NCI-H510A treated with DMSO at 0.1 percent for 48 hours (cell line): Measurements from ENCODE around the gene ZNF692.
"Not testable (repeated sequence)": the region's sequence is repeated elsewhere in the genome, so short reads cannot be mapped to it uniquely, and the experiment has no call there.

ENCODE experiments used
- DNase-seq: peaks from one replicate; lab custom pipeline; 2025; lab: John Stamatoyannopoulos, UW

ZNF692 gene, protein sequence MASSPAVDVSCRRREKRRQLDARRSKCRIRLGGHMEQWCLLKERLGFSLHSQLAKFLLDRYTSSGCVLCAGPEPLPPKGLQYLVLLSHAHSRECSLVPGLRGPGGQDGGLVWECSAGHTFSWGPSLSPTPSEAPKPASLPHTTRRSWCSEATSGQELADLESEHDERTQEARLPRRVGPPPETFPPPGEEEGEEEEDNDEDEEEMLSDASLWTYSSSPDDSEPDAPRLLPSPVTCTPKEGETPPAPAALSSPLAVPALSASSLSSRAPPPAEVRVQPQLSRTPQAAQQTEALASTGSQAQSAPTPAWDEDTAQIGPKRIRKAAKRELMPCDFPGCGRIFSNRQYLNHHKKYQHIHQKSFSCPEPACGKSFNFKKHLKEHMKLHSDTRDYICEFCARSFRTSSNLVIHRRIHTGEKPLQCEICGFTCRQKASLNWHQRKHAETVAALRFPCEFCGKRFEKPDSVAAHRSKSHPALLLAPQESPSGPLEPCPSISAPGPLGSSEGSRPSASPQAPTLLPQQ

GRCh38 chr1:248858891-248859889, at the start of gene ZNF692:
ZNF692 (minus strand) TSS chr1:248859085; CDS start chr1:248858309, 776 bp downstream.
- DNase-seq = peak; percentile 69

DNA sequence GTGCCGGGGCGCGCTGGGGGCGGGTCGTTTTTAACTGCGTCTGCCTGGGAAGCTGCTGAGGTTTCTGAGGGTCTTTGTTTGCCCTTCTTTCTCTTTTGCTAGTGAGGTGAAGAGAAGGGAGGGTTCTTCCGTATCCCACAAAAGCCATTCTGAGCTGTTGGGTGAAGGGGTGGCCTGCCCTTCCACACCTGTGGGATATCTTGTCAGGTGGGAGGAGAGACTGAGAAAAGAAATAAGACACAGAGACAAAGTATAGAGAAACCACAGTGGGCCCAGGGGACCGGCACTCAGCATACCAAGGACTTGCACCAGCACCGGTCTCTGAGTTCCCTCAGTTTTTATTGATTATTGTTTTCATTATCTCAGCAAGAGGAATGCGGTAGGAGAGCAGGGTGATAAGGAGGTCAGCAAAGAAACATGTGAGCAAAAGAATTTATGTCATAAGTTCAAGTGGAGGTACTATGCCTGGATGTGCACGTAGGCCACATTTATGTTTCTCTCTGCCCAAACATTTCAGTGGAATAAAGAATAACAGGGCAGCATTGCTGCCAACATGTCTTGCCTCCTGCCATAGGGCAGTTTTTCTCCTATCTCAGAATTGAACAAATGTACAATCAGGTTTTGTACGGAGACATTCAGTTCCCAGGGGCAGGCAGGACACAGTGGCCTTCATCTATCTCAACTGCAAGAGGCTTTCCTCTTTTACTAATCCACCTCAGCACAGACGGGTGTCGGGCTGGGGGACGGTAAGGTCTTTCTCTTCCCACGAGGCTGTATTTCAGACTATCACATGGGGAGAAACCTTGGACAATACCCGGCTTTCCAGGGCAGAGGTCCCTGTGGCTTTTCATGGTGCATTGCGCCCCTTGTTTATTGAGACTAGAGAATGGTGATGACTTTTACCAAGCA, 48.1 kb upstream of the ZNF692 start:
- DNase-seq = no peak

GRCh38 chr1:248906009-248906752, 47.3 kb upstream of the ZNF692 start, which contains the start of gene PGBD2:
PGBD2 (plus strand) TSS chr1:248906235; CDS start chr1:248913863, 7,628 bp downstream.
- peak; percentile 72 for DNase-seq

GRCh38 chr1:248905662-248906008, 46.8 kb upstream of the ZNF692 start:
- no peak for DNase-seq

DNA sequence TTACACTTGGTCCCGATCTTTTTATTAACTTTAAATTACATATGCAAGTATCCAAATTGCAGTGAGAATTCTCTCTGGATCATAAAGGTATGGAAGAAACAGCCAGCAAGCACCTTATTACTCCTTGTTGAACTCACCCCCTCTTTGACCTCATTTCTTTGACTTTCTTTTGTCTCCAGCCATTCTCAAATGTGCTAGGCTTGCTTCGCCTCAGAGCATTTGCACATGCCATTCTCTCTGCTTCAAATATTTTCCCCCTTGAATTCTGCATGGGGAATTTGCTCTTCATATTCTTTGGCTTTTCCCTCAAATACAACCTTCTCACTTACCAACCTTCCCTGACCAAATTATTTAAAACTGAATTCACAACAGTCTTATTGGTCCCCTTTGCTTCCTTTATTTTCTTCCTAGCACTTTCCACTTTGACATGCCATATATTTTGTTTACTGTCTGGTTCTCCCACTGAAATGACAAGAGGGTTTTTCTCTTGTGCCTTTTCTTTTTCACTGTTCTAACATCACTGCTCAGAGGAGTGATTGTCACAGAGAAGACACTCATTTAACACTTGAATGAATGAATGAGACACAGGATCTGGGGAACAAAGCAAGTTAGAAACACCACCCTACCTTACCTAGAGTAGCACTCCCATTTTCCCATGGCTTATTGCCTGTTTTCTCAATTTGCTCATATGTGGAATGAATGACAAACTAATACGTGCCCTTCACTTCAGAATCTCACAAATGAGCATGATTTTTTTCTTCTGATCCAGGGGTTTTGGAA, 45.7 kb upstream of the ZNF692 start:
- DNase-seq = no peak

- no peak for DNase-seq
These were observed 42.7 kb upstream of the ZNF692 start for GRCh38 chr1:248901578-248901977.

GRCh38 chr1:248900637-248901036, 41.8 kb upstream of the ZNF692 start:
- no peak for DNase-seq

DNA sequence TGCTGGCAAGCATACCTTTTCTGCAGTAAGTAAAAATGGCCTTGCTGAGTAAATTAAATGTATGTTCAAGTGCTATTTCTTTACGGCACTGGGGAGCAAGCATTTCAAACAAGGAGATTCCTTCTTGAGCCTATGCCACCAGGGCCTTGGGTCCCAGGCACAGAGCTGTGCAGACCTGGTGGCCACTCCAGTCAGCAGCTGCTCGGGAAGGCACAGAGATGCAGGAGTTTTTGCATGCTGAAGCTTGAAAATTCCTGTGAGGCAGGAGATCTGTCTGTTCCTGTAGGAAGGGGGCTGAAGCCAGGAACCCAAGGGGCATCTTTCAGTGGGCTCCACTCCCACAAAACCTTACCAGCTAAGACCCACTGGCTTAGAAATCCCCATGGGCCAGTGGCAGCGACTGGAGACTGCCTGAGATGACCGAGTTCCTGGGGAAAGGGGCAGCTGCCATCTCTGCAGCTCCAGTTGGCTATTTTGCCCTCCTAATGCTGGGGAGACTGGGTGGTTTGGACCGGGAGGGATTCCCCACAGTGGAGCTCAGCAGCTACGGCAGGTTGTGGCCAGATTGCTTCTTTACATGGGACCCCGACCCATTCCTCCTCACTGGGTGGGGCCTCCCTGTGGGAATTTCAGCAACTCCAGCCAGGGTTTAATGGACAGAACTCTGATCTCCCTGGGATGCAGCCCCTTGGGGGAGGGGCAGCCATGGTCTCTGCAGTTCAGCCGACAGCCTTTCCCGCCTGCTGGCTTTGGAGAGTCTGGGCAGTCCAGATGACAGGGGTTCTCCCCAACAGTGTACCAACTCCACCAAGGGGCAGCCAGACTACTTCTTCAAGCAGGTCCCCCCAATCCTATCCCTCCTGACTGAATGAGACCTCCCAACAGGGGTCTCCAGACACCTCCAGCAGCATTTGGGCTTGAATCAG, 38.8 kb upstream of the ZNF692 start:
- DNase-seq = no peak

- no peak for DNase-seq
These were observed 36.0 kb upstream of the ZNF692 start for GRCh38 chr1:248894837-248895236.

DNA sequence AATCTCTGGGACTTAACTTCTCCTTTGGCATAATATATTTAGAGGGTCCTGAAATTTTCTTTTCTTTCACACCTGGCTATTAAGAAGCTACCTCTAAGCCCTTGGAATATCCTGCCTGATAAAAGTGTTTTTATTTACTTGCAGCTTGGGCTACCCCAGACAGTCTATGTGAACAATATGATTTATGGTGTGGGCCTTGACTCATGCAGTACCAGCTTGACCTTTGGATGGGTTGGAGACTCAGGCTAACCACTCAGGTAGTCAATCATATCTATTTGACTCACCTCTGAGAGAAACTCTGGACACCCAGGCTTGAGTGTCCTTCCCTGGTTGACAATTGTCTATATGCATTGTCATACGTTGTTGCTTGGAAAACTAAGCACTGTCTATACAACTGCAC, 33.7 kb upstream of the ZNF692 start:
- DNase-seq = no peak

DNA sequence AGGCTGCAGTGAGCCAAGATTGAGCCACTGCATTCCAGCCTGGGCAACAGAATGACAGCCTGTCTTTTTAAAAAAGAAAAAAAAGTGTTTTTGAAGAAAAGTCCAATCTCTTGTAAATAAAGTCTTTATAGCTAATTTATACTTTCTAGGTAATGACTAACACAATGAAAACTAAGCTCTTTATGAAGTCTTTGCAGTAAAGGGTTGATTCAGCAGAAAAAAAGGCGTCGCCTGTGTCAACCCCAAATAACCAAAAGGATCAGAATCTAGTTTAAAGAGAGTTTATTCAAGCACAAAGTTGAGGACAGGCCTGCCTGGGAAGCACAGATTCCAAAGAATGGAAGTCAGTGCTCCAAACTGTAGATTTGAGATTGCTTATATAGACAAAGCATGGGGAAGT, 32.9 kb upstream of the ZNF692 start:
- no peak for DNase-seq

DNA sequence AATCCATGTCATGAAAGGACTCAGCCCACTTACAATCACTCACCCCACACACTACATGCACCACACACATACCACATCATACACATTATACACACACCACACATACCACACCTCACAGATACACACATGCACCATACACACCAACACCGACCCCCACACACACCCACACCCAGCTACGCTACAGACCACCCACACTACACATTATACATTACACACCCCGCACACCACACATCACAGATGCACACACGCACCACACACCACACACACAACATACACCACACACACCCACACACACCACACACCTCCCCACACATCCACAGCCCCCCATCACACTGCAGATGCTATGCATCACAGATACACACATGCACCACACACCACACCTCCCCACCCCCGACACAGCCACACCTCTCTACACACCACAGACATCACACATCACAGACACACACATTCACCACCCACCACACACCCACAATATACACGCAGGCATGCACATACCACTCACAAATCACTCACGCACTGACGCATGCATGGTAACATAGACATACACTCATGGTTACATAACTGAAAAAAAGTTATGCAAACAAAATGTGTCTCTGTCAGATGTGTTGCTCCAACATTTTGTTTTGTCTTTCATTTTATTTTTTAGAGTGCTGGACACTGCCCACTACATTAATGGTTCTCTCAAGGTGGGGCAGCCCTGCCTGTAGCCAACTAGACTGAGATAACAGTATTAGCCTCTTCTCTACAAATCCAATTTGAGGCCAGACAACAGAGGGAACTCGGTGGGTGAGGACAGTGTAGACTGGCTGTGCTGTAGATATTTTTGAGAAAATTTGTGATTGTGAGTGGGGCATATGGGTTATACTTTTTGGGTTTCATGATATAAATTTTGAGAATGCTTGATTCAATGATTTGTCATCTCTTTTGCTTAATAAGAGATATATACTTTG, 31.9 kb upstream of the ZNF692 start:
- no peak for DNase-seq

DNA sequence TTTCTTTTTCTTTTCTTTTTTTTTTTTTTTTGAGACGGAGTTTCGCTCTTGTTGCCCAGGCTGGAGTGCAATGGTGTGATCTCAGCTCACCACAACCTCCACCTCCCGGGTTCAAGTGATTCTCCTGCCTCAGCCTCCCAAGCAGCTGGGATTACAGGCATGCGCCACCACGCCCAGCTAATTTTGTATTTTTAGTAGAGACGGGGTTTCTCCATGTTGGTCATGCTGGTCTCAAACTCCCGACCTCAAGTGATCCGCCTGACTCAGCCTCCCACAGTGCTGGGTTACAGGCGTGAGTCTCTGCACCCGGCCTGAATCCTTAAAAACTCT, 31.0 kb upstream of the ZNF692 start:
- DNase-seq = not testable (repeated sequence)

DNA sequence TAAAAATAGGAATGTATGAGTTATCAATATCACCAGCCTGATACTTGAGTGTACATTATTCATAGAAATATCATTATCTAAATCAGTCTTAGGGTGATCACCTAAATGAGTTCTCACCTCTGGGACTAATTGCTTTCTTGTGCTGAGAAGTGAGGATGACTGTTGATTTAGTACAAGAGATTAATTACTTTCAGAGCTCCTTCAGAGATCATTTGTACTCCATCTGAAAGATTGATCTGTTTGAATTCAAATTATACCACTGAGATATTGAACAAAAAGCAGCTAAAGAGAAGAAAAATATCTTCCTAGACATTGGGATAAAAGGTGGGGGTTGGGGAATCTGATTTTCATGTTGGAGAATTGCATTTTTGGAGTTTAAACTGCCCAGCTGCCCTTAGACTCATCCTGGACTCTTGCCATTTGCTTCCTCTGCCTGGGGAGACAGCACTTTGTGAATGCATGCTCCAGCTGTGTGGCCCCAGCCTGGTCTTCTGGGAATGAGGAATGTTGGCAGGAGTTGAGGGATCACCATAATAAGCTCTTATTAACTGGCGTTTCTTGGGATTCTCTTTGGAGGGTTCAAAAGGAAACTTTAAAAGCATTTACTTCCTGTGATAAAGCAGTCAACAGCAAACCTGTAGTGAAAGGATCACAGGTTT, 27.5 kb upstream of the ZNF692 start:
- DNase-seq = no peak

- no peak for DNase-seq
These were observed 26.8 kb upstream of the ZNF692 start for GRCh38 chr1:248885646-248886045.

DNA sequence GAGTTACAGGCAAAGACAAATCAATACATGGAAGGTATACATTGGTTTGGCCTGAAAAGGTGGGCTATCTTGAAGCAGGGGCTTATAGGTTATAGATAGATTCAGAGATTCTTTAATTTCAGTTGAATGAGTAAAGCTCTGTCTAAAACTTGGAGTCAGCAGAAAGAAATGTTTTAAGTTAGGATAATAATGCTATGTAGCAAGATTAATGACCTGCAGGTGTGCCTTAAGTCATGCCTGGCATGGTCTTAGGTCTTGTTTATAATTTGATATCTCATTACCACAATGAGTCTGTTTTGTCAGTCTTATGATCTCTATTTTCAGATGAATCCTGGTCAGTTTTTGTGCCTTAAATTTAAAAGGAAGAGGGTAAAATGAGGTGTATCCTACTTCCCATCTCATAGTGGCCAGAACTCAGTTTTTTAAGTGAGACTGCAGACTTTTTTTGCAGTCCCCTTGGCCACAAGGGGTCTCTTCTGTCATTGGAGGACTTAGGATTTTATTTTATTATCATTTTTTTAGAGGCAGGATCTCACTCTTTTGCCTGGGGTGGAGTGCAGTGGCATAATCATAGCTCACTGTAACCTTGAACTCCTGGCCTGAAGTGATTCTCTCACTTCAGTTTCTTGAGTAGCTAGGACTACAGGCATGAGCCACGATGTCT, 25.9 kb upstream of the ZNF692 start:
- DNase-seq = no peak

DNA sequence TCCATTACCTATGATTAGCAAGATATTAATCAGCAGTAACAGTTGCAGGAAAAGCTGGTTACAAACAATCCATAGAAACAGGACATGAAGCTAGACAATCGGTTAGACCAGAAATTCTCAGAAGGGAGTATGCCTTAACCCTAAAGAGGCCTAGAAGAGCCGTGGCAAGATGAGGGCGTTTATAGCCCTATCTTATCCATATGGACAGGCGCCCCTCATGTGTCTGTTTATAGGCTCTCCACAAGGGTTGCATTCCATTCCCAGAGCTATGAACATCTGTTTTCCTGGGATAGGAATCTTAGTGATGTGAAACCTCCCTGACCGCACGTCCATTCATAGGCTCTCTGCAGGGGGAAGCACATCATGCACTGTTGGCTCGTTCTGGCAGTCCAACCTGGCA, 23.5 kb upstream of the ZNF692 start:
- DNase-seq = not testable (repeated sequence)
